CD4-positive, alpha-beta T cell treated with Interleukin-17A for 4 hours (primary cell): ENCODE results near the gene GLB1L2.
"Not testable (repeated sequence)": the region's sequence is repeated elsewhere in the genome, so short reads cannot be mapped to it uniquely, and the experiment has no call there.

Source experiments
- DNase-seq: peaks from one replicate; pipeline ENCODE4 v3.0.0-alpha.2; 2020; ENCODE audit warnings: mixed read lengths

The GLB1L2 gene, protein sequence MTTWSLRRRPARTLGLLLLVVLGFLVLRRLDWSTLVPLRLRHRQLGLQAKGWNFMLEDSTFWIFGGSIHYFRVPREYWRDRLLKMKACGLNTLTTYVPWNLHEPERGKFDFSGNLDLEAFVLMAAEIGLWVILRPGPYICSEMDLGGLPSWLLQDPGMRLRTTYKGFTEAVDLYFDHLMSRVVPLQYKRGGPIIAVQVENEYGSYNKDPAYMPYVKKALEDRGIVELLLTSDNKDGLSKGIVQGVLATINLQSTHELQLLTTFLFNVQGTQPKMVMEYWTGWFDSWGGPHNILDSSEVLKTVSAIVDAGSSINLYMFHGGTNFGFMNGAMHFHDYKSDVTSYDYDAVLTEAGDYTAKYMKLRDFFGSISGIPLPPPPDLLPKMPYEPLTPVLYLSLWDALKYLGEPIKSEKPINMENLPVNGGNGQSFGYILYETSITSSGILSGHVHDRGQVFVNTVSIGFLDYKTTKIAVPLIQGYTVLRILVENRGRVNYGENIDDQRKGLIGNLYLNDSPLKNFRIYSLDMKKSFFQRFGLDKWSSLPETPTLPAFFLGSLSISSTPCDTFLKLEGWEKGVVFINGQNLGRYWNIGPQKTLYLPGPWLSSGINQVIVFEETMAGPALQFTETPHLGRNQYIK

DNA sequence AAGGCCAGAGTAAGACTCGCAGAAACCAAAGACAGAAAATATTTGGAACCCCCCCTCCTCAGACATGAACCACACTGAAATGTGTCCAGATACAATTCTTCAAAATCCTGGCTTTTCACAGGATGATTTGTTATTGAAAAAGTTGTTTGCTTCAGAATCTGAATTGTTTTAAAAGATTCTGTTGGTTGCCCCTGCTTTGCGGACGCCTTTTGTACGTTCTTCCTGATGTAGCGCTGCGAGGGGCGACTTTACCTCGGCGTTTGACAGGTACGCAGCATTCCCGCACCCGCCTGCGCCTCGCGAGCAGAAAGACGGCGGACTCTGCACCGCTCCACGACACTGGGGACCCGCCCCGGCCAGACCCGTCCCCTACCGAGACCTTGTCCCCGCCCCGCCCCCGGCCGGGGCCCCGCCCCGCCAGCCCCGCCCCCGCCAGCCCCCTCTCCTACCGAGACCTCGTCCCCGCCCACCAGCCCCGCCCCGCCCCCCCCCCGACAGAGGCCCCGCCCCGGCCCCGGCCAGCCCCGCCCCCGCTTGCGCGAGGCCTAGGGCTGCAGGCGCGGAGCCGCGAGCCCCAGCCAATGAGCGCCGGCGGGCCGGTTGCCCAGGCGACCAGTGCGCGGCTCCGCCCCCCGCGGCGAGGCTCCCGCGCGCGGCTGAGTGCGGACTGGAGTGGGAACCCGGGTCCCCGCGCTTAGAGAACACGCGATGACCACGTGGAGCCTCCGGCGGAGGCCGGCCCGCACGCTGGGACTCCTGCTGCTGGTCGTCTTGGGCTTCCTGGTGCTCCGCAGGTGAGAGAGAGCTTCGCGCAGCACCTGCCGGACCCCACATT is at the start of gene GLB1L2:
Gene GLB1L2 (plus strand): TSS at position 635 of the 835 bp plus-strand sequence. CDS start 74 bp downstream, at position 709.
- DNase-seq, result peak; percentile 94

DNA sequence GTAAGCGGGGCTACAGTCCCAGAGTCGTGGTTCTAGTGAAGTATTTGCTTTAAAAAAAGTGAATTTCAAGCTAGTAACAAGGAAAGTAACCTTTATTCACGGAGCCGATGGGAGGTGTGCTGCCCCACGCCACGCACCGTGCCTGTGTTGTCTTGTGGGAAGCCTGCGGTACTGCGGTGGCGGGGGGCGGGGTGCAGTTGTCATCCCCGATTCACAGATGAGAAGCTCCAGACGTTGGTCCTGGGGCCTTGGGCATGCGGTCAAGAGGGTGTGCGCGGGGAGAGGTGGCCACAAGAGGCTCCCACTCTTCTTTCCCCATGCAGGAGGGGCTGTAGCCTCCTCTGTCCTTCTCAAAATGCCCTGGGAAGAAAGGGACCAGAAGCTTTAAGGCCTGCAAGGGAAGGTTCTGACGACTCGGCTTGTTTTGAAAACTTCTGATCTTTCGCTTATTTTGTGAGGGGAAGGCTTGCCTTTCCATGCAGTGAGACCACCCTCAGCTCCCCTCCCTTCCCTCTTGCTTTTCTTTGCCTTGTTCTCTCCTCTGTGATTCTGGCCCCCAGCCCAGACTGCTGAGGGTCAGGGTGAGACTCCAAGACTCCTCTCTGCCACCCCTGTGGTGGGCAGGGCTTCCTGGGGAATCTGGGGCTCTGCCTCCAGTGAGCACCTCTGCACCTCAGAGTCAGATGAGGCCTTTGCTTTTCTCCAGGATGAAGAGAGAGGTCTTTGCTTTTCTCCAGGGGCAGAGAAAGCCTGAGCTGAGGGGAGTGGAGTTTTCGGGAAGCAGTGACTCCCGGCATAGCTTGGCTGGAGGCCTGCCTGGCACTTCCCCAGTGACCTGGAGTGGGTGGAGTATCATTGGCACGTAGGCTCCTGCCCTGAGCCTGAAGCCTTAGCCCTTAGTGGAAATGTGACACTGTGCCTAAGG is 49.4 kb upstream of the GLB1L2 start:
- DNase-seq, result no peak

DNA sequence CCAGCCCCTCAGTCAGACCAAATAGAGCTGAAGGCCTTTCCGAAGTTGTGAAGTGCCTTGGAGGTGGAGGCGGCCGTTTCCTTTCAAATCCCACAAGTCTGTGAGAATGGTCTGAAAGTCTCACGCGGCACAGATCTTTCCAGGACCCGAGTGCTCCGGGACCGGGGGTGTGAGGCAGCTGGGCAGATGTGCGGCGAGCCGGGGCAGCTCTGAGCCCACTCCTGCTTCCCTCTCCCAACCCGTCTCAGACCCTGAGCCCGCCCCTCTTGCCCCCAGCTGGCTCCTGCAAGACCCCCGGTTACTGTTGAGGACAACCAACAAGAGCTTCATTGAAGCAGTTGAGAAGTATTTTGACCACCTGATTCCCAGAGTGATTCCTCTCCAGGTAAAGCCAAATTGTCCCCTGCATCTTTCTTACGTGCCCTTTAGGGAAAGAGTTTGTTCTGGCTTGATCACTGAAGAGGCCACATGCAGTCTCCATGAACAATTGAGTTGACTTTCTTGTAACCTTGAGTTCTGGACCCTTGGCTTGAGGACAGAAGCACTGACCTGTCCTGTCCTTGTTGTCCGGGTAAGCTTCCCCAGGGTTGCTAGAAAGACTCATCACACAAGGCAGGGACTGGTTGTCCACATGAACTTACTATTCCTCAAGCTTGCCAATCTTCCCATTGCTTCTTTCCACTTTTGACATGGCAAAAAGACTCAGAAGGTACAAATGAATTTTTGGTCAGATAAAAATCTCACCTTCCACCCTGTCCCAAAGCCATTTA is 48.1 kb upstream of the GLB1L2 start:
- DNase-seq, result no peak

DNA sequence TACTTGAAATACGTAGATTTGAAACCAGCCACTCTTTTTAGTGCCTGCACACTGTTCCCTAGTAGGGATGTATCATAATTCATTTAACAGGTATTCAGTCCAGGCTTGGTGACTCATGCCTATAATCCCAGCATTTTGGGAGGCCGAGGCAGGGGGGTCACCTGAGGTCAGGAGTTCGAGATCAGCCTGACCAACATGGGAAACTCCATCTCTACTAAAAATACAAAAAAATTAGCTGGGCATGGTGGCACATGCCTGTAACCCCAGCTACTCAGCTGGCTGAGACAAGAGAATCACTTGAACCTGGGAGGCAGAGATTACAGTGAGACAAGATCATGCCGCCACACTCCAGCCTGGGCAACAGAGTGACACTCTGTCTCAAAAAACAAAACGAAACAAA is 47.4 kb upstream of the GLB1L2 start:
- DNase-seq, result not testable (repeated sequence)

DNA sequence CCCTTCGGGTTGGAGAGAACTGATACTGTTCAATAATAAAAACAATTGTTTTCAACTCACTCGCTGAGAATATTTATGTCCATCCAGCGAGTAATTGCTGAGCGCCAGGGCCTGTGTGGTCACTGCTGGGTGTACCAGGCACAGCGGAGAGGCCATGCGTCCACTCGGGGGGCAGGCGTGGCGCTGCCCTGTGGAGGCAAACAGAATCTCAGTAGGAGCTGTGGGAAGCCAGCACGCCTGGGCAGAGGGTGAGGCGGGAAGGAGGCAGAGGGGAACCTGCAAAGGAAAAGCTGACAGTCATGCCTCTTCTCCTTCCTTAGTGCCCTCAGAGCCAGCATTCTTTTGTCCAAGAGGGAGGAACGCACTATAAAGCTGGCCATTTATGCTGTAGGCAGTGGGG is 44.2 kb upstream of the GLB1L2 start:
- DNase-seq, result no peak

DNA sequence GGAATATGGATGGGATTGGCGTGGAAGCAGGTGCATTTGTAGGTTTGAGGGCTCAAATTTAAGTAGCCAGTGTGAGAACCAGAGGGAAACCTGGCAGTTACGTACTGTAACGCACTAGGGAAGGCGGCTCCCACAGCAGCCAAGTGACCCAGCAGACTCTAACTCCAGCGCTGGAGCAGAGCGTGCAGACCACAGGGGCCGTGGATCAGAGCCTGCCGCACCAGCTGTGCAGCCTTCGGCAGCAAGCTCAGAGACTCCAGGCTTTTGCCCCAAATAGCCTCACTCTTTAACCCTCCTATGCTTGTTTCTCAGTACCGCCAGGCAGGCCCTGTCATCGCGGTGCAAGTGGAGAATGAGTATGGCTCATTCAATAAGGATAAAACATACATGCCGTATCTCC is 43.3 kb upstream of the GLB1L2 start:
- no peak for DNase-seq

DNA sequence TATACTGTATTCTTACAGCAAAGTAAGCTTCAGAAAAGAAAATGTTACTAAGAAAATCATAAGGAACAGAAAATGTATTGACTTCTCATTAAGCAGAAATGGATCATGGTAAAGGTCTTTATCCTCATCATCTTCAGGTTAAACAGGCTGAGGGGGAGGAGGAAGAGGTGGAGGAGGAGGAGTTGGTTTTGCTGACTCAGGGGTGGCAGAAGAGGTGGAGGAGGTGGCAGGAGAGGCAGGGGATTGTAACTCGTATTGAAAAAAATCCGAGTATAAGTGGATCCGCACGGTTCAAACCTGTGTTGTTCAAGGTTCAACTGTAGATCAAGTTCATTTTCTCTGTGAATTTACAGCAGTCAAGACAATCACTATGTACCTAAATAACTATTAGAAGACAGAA is 42.6 kb upstream of the GLB1L2 start:
- DNase-seq, result no peak

DNA sequence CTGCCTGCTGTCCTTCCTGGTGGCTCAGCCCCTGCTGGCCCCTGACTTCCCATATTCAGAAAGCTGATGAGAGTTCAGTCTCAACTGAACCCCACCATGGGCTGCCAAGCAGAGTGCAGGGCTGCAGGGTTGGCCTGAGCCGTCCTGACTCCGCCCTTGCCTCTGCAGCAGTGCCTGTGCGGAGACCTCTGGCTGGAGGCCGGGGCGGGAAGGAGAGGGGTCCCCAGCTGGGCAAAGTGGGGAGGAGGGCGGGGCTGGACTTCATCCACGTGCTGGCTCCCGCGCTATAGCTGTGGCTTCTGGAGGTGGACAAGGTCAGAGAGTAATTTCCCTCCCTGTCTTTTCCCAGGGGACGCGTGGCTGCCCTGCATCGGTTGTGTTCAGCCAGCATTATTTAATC is 42.0 kb upstream of the GLB1L2 start:
- no peak for DNase-seq

DNA sequence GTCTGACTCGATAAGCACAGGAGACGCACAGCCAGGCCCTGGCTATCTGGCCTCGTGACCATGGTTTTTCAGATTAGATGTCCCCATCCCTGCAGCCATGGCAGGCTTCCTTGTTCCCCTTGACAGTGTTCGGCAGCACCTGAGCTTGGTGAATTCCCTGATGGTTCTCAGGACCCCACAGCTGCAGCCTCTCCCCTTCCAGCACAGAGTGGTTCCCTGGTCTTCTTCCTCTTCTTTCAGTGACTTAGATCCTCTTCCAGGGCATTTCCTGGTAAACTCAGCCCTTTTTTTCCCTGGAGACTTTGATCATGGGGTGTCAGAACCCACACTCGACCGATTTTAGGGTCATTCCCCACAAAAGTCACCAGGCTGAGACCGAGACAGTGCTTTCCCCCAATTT is 41.1 kb upstream of the GLB1L2 start:
- DNase-seq, result no peak

DNA sequence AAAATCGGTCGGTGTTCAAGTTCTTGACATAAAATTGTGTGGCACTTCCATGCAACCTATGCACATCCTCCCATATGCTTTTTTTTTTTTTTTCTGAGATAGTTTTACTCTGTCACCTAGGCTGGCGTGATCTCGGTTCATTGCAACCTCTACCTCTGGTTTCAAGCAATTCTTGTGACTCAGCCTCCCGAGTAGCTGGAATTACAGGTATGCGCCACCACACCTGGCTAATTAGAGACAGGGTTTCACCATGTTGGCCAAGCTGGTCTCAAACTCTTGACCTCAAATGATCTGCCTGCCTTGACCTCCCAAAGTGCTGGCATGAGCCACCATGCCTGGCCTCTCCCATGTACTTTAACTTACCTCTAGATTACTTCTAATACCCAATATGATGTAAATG is 40.6 kb upstream of the GLB1L2 start:
- no peak for DNase-seq

DNA sequence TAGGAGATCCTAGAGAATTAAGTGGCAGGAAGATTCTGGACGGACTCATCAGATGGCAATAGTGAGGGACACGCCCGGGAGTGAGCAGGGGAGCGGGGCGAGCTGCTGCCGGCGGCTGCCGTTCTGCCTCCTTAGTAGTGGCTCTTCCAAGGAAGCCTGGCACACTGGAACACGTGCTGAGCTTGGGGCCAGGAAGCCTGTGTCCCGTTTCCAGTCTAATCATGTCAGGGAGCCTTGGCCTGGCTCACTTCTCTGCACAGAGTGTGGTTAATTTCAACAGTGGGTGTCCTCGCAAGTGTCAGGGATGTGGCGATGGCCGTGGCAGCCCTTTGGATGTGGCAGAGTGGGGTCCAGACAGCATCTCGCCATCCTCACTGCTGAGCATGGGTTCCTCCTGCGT is 39.1 kb upstream of the GLB1L2 start:
- DNase-seq, result no peak

DNA sequence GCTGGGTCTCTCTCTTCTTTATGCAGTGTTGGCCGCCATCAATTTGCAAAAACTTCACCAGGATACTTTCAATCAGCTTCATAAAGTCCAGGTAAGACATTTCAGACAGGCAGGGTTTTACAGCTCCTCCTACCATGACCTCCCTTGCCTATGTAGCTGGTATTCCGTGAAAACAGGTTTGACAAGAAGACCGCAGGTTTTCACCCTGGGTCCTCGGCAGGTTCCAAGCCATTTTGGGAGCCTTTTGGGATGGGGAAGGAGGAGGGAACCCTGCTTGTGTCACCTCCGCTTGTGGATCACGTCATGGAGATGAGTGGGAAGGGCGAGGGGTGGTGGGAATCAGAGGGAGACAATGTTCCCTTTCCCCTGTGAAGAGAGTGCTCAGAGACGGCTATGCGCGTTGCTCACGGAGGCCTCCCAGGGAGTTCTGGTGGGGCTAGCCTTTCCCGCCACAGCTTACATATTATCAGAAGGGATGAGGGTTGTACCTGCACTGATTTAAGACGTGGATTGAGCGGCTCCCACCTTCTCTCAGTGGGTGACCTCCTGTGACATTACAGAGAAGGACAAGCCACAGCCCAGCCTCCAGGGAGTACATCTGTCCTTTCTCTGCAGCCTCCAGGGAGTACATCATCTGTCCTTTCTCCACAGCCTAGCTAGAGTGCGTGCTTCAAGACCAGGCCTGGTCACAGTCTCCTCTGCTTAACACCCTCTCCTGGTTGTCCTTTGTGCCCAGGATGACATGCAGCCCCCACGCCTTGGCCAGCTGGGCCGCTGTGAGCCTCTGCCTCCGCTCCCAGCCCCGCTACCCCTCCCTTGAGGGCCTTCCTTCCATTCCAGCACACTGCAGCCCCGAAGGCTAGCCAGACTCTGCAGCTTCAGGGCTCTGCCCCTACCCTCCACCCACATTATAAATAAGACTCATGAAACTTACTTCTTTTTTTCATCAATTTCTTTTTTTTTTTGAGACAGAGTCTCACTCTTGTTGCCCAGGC is 38.4 kb upstream of the GLB1L2 start:
- DNase-seq, result no peak

DNA sequence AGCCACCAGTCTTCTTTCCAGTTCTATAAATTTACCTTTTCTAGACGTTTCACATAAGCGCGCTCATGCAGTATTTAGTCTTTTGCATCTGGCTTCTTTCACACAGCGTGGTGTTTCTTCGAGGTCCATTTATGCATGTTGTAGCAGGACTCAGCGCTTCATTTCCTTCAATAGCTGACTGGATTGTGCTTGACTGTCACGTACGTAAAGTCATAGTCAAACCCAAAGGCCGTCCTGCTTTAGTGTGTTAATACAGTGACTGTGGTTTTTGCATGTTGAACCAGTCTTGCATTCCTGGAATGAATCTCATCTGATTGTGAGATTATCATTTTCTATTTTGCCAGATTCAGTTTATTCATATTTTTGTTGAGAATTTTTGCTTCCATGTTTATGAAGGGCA is 37.1 kb upstream of the GLB1L2 start:
- DNase-seq, result no peak

DNA sequence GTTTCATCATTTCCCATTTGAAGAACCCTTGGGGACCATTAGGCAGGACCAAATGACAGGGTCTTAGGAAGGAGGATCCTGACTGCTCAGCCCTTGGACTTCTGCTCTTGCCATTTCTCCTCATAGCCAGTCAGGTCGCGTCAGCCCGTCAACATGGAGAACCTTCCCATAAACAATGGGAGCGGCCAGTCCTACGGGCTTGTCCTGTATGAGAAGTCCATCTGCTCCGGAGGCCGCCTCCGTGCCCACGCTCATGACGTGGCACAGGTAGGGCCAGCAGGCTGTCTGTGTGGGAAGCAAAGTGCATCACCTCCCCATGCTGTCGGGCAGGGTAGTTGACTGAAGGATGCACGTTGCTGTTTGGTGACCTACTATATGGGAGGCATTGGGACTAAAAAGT is 19.6 kb upstream of the GLB1L2 start:
- no peak for DNase-seq

DNA sequence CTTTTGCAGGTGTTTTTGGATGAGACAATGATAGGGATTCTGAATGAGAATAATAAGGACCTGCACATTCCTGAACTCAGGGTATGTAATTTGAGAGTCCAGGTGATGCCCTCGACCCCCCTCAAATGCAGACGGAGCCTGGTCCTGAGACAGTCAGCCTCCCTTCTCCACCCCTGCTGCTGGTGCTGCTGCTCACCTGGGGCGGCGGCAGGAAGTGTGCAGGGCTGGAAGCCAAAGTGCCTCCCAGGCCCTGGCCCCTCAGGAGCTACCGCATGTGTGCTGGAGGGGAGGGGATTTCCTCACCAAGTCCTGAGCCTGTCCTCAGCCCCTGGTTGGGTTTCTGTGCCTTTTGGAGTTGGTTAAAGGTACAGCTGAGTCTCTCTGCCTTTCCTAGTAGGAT is 19.0 kb upstream of the GLB1L2 start:
- DNase-seq, result no peak

DNA sequence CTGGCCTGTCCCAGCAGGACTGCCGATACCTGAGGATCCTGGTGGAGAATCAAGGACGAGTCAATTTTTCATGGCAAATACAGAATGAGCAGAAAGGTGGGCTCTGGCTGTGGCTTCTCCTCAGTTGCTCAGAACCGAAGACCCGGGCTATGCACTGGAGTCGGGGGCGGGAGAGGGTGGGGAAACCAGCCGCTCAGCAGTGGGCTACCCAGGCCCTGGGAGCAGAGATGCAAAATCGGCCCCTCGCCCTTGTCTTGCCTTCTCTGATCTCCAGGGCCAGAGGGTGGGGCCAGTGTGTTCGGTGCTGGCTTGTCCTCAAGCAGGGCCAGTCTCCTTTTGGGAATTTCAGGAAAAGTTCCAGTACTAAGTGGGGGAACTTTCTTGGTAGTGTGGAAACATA is 18.4 kb upstream of the GLB1L2 start:
- no peak for DNase-seq

DNA sequence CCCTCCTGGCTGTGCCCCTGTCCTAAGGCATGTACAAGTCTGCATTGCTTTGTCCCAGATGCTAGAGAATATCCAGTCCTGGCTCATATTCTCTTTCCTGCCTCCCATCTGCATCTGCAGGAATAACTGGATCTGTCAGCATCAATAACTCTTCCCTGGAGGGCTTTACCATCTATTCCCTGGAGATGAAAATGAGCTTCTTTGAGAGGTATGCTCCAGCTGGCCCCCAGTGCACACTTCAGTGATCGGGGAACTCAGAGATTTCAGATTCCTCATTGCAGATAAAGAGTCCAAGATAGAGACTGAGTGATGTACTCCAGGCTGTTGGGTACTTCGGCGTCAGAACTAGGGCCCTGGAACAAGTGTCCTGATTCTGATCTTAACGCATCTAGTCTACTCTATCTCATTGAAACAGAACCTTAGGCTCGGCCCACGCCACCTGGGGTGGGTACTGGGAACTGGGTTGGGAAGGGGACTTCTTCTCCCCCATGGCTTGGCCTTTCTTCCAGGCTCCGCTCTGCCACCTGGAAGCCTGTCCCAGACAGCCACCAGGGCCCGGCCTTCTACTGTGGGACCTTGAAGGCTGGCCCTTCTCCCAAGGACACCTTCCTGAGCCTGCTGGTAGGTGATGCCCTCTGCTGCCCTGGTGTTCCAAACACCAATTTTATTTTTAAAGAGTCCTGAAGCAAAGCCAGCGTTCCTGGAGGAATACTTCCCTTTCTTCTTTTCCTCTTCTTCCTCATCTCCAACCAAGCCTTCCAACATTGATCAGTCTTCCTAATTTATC is 17.8 kb upstream of the GLB1L2 start:
- no peak for DNase-seq

DNA sequence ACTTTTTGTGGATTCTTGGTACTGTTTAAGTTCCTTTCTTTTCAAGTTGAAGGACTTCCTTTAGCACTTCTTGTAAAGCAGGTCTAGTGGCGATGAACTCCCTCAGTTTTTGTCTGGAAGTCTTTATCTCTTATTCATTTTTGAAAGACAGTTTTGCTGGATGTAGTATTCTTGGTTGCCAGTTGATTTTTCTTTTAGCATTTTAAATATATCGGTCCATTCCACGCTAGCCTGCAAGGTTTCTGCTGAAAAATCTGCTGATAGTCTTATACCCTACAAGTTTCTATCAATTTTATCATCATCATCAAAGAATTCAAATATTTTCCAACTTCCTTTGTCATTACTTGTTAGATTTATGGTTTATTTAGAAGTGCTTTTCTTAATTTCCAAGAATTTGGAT is 14.7 kb upstream of the GLB1L2 start:
- DNase-seq, result no peak

DNA sequence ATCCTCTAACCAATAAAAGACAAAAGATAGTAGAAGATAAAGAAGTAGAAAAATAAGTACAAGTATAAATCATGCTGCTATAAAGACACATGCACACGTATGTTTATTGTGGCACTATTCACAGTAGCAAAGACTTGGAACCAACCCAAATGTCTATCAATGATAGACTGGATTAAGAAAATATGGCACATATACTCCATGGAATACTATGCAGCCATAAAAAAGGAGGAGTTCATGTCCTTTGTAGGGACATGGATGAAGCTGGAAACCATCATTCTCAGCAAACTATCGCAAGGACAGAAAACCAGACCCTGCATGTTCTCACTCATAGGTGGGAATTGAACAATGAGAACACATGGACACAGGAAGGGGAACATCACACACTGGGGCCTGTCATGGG is 10.4 kb upstream of the GLB1L2 start:
- not testable (repeated sequence) for DNase-seq

DNA sequence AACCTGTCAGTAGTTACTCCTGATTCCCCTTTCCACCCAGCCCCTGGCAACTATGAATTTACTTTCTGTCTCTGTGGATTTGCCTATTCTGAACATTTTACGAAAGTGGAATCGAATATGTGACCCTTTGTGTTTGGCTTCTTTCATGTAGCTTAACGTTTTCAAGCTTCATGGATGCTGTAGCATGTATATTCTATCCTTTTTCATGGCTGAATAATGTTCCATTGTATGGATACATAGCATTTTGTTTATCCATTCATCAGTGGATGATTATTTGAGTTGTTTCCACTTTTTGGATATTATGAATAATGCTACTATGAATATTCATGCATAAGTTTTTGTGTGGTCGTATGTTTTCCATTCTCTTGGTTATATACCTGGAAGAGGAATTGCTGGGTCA is 9.2 kb upstream of the GLB1L2 start:
- DNase-seq, result no peak
